OCI-LY7 (cell line): ENCODE measurements around the gene KRTAP4-9. TPM values are rescaled to one million over a fixed set of nuclear protein-coding genes. Genes with fewer than 3 reads are reported as not detected.

ENCODE experiments used
- BruUV-seq: library from RNA; stranded (reverse); fragments of 400-500 nt; replicated peaks from 2 replicates; lab custom pipeline; 2021; lab: Mats Ljungman, UMichigan
- CTCF ChIA-PET: fragments of 300-600 bp; sonication (Branson Sonifier 250); formaldehyde crosslinking; loops from one replicate; lab custom pipeline; 2022; ENCODE audit warnings: antibody characterized with exemption; ENCODE audit not compliant: unreplicated experiment; lab: Charles Lee
- POLR2A ChIA-PET: fragments of 300-600 bp; sonication (Branson Sonifier 250); formaldehyde crosslinking; loops from one replicate; lab custom pipeline; 2022; ENCODE audit warnings: antibody characterized with exemption; lab: Charles Lee
- DNase-seq: peaks from one replicate; pipeline ENCODE4 v3.0.0-alpha.2; 2015; ENCODE audit warnings: low spot score
- H2AFZ ChIP-seq: fragments of 200-600 bp; sonication (generic), shearing (Covaris generic); 2 replicates; pipeline ENCODE4 v1.6.1; 2014; ENCODE audit warnings: mild to moderate bottlenecking, antibody characterized with exemption, low read length, moderate library complexity
- H3K27ac ChIP-seq: fragments of 200-600 bp; sonication (generic); 2 replicates; pipeline ENCODE4 v1.5.1; 2014; ENCODE audit warnings: mixed run types, low read depth, mild to moderate bottlenecking, moderate library complexity, low read length, inconsistent platforms; ENCODE audit not compliant: poor library complexity, severe bottlenecking
- H3K36me3 ChIP-seq: fragments of 200-600 bp; sonication (generic); 2 replicates; pipeline ENCODE4 v1.6.1; 2014; ENCODE audit warnings: mild to moderate bottlenecking, antibody characterized with exemption, low read length, moderate library complexity, mixed read lengths; ENCODE audit not compliant: insufficient read depth
- H3K4me1 ChIP-seq: fragments of 200-600 bp; sonication (generic); 2 replicates; pipeline ENCODE4 v1.5.1; 2014; ENCODE audit warnings: mild to moderate bottlenecking, low read length; ENCODE audit not compliant: insufficient read depth, poor library complexity, severe bottlenecking
- H3K4me2 ChIP-seq: fragments of 200-600 bp; sonication (generic); 2 replicates; pipeline ENCODE4 v1.6.1; 2014; ENCODE audit warnings: mild to moderate bottlenecking, low read length
- H3K4me3 ChIP-seq: fragments of 200-600 bp; sonication (generic); 2 replicates; pipeline ENCODE4 v1.5.1; 2014; ENCODE audit warnings: mild to moderate bottlenecking, low read depth, low read length; ENCODE audit not compliant: poor library complexity, severe bottlenecking
- H3K79me2 ChIP-seq: fragments of 200-600 bp; sonication (generic); 2 replicates; pipeline ENCODE4 v1.6.1; 2016; ENCODE audit warnings: low read depth, mild to moderate bottlenecking, low read length, moderate library complexity, mixed read lengths; ENCODE audit not compliant: insufficient read depth
- H3K9me2 ChIP-seq: fragments of 200-600 bp; sonication (generic); 2 replicates; pipeline ENCODE4 v1.6.1; 2016; ENCODE audit warnings: mild to moderate bottlenecking, low read length, mixed read lengths; ENCODE audit not compliant: insufficient read depth
- H3K9me3 ChIP-seq: fragments of 200-600 bp; sonication (generic); 2 replicates; pipeline ENCODE4 v1.6.1; 2014; ENCODE audit warnings: mild to moderate bottlenecking, mixed run types, low read length, mixed read lengths
- H4K20me1 ChIP-seq: fragments of 200-600 bp; sonication (generic); 2 replicates; pipeline ENCODE4 v1.6.1; 2014; ENCODE audit warnings: mild to moderate bottlenecking, antibody characterized with exemption, low read length, moderate library complexity, mixed read lengths; ENCODE audit not compliant: insufficient read depth
- EZH2phosphoT487 ChIP-seq: fragments of 200-600 bp; sonication (generic); IDR thresholded peaks from 2 replicates; pipeline ENCODE4 v1.6.1; 2018; ENCODE audit warnings: low read depth, borderline replicate concordance, mild to moderate bottlenecking, mixed run types, antibody characterized with exemption, low read length, moderate library complexity, mixed read lengths
- intact Hi-C: fragments of 100-400 bp; cut with micrococcal nuclease; formaldehyde crosslinking; loops from one replicate; pipeline ENCODE4 v1.10.0; 2022; ENCODE audit not compliant: unreplicated experiment
- total RNA-seq, 2 experiments: library from RNA; depleted of rRNA in 1 of 2; stranded (reverse); fragments of >200 nt in 1 of 2; shearing (Covaris generic) in 1 of 2; gene quantifications; 2 replicates each; pipeline ENCODE4 v1.2.3, GENCODE V29; 2014 to 2022
- TF ChIP-seq, protein P1 (sequence below): fragments of 200-600 bp; sonication (generic); conservative IDR thresholded peaks from 2 replicates; pipeline ENCODE4 v1.5.1; 2014; ENCODE audit warnings: mild to moderate bottlenecking, antibody characterized with exemption, low read length, moderate library complexity, mixed read lengths

The KRTAP4-9 gene
- total RNA-seq, 2 experiments from 2014 or later = not detected

DNA sequence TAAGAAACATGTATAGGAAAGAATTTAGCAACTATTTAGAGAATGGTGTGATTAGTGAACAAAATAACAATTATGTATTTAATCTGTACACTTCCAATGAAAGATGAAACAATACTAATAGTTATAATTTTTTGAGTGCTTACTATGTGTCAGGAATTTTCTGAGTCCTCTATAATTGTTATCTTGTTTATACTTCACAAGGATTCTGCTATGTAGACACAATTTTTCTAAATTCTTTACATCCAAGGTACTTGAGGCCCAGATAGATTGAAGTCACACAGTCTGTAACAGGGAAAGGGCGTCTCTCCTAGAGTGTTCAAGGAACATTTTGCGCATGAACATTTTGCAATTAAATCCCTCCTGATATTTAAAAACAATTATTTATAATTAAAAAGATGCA lies 19.9 kb downstream of the KRTAP4-9 start:
- no peak for TF ChIP-seq EZH2phosphoT487
- TF ChIP-seq, protein P1, sequence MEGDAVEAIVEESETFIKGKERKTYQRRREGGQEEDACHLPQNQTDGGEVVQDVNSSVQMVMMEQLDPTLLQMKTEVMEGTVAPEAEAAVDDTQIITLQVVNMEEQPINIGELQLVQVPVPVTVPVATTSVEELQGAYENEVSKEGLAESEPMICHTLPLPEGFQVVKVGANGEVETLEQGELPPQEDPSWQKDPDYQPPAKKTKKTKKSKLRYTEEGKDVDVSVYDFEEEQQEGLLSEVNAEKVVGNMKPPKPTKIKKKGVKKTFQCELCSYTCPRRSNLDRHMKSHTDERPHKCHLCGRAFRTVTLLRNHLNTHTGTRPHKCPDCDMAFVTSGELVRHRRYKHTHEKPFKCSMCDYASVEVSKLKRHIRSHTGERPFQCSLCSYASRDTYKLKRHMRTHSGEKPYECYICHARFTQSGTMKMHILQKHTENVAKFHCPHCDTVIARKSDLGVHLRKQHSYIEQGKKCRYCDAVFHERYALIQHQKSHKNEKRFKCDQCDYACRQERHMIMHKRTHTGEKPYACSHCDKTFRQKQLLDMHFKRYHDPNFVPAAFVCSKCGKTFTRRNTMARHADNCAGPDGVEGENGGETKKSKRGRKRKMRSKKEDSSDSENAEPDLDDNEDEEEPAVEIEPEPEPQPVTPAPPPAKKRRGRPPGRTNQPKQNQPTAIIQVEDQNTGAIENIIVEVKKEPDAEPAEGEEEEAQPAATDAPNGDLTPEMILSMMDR = no peak
- H4K20me1 ChIP-seq = no peaks in the 10 kb centered on the region
- H3K36me3 ChIP-seq = no peaks in the 10 kb centered on the region
- H3K9me2 ChIP-seq = no peaks in the 10 kb centered on the region
- H3K4me2 ChIP-seq = no peak overlapping the region
- H3K4me3 ChIP-seq = no peak overlapping the region
- H3K9me3 ChIP-seq = peaks cover 6% of the 10 kb centered on the region; the same call in 1 of the 2 replicates
- ChIA-PET CTCF (no interaction called here), POLR2A (no interaction called here)
- no peaks in the 10 kb centered on the region for H3K79me2 ChIP-seq
- no peak overlapping the region for H3K27ac ChIP-seq
- no TSS peak for BruUV-seq
- no peak for DNase-seq
- H2AFZ ChIP-seq = no peak overlapping the region
- intact Hi-C loops = no loop called here
- H3K4me1 ChIP-seq = peaks cover 10% of the 10 kb centered on the region

DNA sequence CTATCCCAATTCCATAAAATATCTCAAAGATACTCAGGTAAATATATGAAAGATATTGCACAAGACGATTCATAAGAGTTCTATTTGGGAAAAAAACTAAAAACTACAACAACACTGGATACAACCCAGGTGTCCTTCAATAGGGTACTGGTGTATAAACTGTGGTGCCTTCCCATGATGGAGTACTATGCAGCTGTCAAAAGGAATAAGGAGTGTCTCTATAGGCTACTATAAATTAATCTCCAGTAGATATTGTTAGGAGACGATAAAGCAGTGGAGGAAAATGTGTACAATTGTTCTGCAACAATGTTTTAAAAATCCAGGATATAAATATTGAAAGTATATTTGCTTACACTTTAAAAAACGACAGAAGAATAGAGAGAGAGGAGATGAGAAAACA lies 21.2 kb downstream of the KRTAP4-9 start:
- H4K20me1 ChIP-seq = no peaks in the 10 kb centered on the region
- H3K79me2 ChIP-seq = no peaks in the 10 kb centered on the region
- H3K9me2 ChIP-seq = no peaks in the 10 kb centered on the region
- no peak overlapping the region for H3K27ac ChIP-seq
- no TSS peak for BruUV-seq
- no peaks in the 10 kb centered on the region for H3K4me1 ChIP-seq
- H3K4me2 ChIP-seq = no peak overlapping the region
- H3K4me3 ChIP-seq = no peak overlapping the region
- no peaks in the 10 kb centered on the region for H3K36me3 ChIP-seq
- 0 out of 2 replicates have a peak, but pooled peaks cover 6% of the 10 kb centered on the region for H3K9me3 ChIP-seq
- ChIA-PET CTCF (no interaction called here), POLR2A (no interaction called here)
- intact Hi-C loops = no loop called here
- TF ChIP-seq, protein P1 = no peak
- TF ChIP-seq EZH2phosphoT487 = no peak
- no peak for DNase-seq
- H2AFZ ChIP-seq = no peak overlapping the region

GRCh38 chr17:41127371-41127770 lies 22.2 kb downstream of the KRTAP4-9 start:
- Histone ChIP-seq H3K27ac (no peak overlapping the region), H3K4me3 (no peak overlapping the region), H4K20me1 (no peaks in the 10 kb centered on the region), H3K79me2 (no peaks in the 10 kb centered on the region), H3K4me2 (no peak overlapping the region), H3K4me1 (no peaks in the 10 kb centered on the region), H3K9me3 (0 out of 2 replicates have a peak, but pooled peaks cover 1% of the 10 kb centered on the region), H3K36me3 (no peaks in the 10 kb centered on the region), H2AFZ (no peak overlapping the region), H3K9me2 (no peaks in the 10 kb centered on the region)
- intact Hi-C loops = no loop called here
- no TSS peak for BruUV-seq
- TF ChIP-seq, protein P1 = no peak
- no peak for TF ChIP-seq EZH2phosphoT487
- no peak for DNase-seq
- ChIA-PET POLR2A (no interaction called here), CTCF (no interaction called here)
